Smooth muscle cell of trachea (primary cell): ENCODE results near the gene SOX14. TPM values are rescaled to one million over a fixed set of nuclear protein-coding genes. Genes with fewer than 3 reads are reported as not detected.

Experiments used
- total RNA-seq: library from RNA; depleted of rRNA; stranded (reverse); fragments of >200 nt; gene quantifications from 2 replicates; pipeline ENCODE4 v1.2.1, GENCODE V29; 2014

Gene SOX14
- not detected in 2 replicates for total RNA-seq

GRCh38 chr3:137764001-137764433, at the start of gene SOX14:
Gene SOX14, plus strand, starts transcription at chr3:137764315. Its CDS starts 470 bp downstream, at chr3:137764785.

Other genes starting within 250 kb of the SOX14 start
- under 0.01 TPM in 1 of 2 replicates, not detected in the other for gene CLDN18, start 245.8 kb downstream of the SOX14 start, total RNA-seq